ENCODE data around the gene KIAA1217. TPM values are rescaled to one million over a fixed set of nuclear protein-coding genes. Genes with fewer than 3 reads are reported as not detected.

Gene KIAA1217
- total and polyA plus RNA-seq, 2 of the 8 experiments (the other 6 are each of a cell fraction or from before 2014, with no cell fraction given): 4.5 to 15.6 TPM

GRCh38 chr10:24320373-24320772 is 111.4 kb downstream of the KIAA1217 start (continued):
- TF ChIP-seq ZNF274 (IDR thresholded peaks at IDR 0.05; ENCODE audit: borderline replicate concordance, extremely low read depth, low read length) (no peak), SIX5 (IDR thresholded peaks at IDR 0.05; ENCODE audit: low read depth, low read length) (no peak)

Measured in H1 (cell line).